K562 (cell line): ENCODE measurements around the gene FERMT3. TPM values are rescaled to one million over a fixed set of nuclear protein-coding genes. Genes with fewer than 3 reads are reported as not detected.

Experiments
- ARID1B ChIP-seq: fragments of 450-650 bp; IDR thresholded peaks from 2 replicates; pipeline ENCODE4 v1.6.1; 2016; ENCODE audit warnings: antibody characterized with exemption, mild to moderate bottlenecking, inconsistent platforms
- BRD4 ChIP-seq: fragments of 200-600 bp; sonication (generic); IDR thresholded peaks from 2 replicates; pipeline ENCODE4 v1.6.1; 2017; ENCODE audit warnings: inconsistent platforms
- GABPB1 ChIP-seq: sonication (generic); formaldehyde crosslinking; IDR thresholded peaks from 2 replicates; pipeline ENCODE4 v1.8.0; 2022; ENCODE audit warnings: mild to moderate bottlenecking, missing genetic modification reagents
- L3MBTL2 ChIP-seq: fragments of 450-650 bp; IDR thresholded peaks from 2 replicates; pipeline ENCODE4 v1.6.1; 2016; ENCODE audit warnings: mild to moderate bottlenecking, moderate library complexity
- NR2F6 ChIP-seq: fragments of 450-650 bp; formaldehyde crosslinking; IDR thresholded peaks from 2 replicates; pipeline ENCODE4 v1.4.0; 2020; ENCODE audit warnings: mild to moderate bottlenecking
- RAD21 ChIP-seq, 2 experiments: fragments of 250-450 bp in 1 of 2; fragments of 450-650 bp in 1 of 2; sonication (Bioruptor Pico) in 1 of 2; formaldehyde crosslinking in 1 of 2; IDR thresholded peaks in 1 of 2; conservative IDR thresholded peaks in 1 of 2; 2 replicates each; pipeline versions ENCODE4 v1.4.0 to v1.8.0; 2020 to 2022; ENCODE audit warnings: mild to moderate bottlenecking in 2 of 2, moderate library complexity in 1 of 2
- SIN3A ChIP-seq, 2 experiments: fragments of 150-350 bp in 1 of 2; IDR thresholded peaks; 2 replicates each; pipeline ENCODE4 v1.6.1; 2011 to 2016; ENCODE audit warnings: borderline replicate concordance in 2 of 2, low read depth in 2 of 2, low read length in 2 of 2, mild to moderate bottlenecking in 2 of 2, moderate library complexity in 2 of 2; ENCODE audit not compliant: control insufficient read depth in 1 of 2
- SMAD1 ChIP-seq: fragments of 150-350 bp; IDR thresholded peaks from 2 replicates; pipeline ENCODE4 v1.6.1; 2014; ENCODE audit warnings: low read length, low read depth; ENCODE audit not compliant: partially characterized antibody
- SPI1 ChIP-seq: IDR thresholded peaks from 2 replicates; pipeline ENCODE4 v1.6.1; 2011; ENCODE audit warnings: low read depth, low read length, control low read depth, borderline replicate concordance
- ZBTB40 ChIP-seq, 2 experiments: fragments of 450-650 bp in 1 of 2; sonication (generic) in 1 of 2; formaldehyde crosslinking in 1 of 2; IDR thresholded peaks; 2 replicates each; pipeline versions ENCODE4 v1.7.1 to v1.9.0; 2016 to 2022; ENCODE audit warnings: inconsistent platforms in 1 of 2, mild to moderate bottlenecking in 1 of 2, missing genetic modification reagents in 1 of 2
- ZNF561 ChIP-seq: fragments of 450-650 bp; formaldehyde crosslinking; conservative IDR thresholded peaks from 2 replicates; pipeline ENCODE4 v1.4.0; 2020; ENCODE audit warnings: mild to moderate bottlenecking, moderate library complexity
- ZNF57 ChIP-seq: fragments of 450-650 bp; formaldehyde crosslinking; IDR thresholded peaks from 2 replicates; pipeline ENCODE4 v1.4.0; 2020; ENCODE audit warnings: mild to moderate bottlenecking, moderate library complexity
- polyA plus RNA-seq, 8 experiments: library from polyadenylated mRNA; depleted of rRNA in 4 of 8; stranded (reverse) in 5 of 8; unstranded in 3 of 8; fragments of >200 nt; fragmentation: Nextera tagmentation in 2 of 8; fragmentation: Illumina TruSeq in 1 of 8; extraction: Ambion mirVana in 2 of 8; extraction: Trizol in 1 of 8; gene quantifications; 2 replicates each; pipeline versions ENCODE4 v1.2.1 to v1.2.3, GENCODE V29; 2011 to 2014; ENCODE audit warnings: inconsistent platforms in 1 of 8, missing spikeins in 1 of 8
- total RNA-seq, 7 experiments: library from RNA; depleted of rRNA in 6 of 7; stranded (reverse); fragments of >200 nt in 6 of 7; fragmentation: Illumina TruSeq in 2 of 7; extraction: Trizol in 2 of 7; gene quantifications; 2 replicates each; pipeline versions ENCODE4 v1.2.1 to v1.2.3, GENCODE V29; 2011 to 2021; ENCODE audit warnings: low replicate concordance in 1 of 7
- TF ChIP-seq, protein P1 (sequence below): sonication (generic); formaldehyde crosslinking; IDR thresholded peaks from 2 replicates; pipeline ENCODE4 v1.8.0; 2022; ENCODE audit warnings: missing genetic modification reagents, mild to moderate bottlenecking, moderate library complexity, borderline replicate concordance

FERMT3 gene
- total and polyA plus RNA-seq, 9 of the 15 experiments (the other 6 are each of a cell fraction or from before 2014, with no cell fraction given): 3.2 to 275 (median 79.7) TPM

DNA sequence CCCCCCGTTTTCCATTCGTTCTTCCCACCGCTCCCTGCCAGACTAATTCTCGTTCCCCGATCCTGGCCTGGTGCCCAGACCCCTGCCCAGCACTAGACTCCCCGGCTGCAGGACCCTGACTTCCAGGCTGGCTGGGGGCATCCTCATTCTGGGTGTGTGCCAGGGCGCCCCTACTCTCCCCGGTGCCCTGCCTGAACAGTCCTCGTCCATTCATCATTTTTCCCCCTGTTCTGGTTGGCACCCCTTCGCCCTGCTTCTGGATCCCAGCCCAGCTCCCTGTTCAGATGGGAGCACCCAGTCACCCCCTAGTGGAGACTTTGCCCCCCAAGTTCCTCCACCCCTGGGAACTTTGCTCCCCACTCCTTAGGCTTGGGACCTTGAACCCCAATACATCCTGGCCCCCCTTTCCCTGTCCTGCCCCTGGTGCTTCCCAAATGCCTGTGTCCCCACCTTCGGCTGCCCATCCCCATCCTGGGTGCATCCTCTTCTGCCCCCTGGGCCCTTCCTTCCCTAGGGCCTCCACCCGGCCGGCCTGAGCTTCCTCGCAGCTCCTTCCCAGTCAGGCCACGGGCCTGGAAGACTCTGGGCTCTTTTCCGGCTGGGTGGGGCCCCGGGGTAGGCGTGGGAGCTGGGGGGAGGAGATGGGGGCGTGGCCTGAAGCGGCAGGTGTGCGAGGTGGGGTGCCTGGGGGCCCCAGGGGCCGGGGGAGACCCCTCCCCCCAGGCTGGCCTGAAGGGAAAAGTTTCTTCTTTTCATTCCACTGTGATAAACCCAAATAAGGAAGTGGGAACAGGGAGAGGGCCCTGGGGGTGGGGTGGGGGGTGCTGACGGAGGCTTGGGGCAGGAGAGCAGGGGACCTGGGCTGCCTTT, 45.7 kb downstream of the FERMT3 start (continued):
- peak; percentile 56; the same call in 1 of the 2 replicates for TF ChIP-seq ZBTB40 (IDR thresholded peaks at IDR 0.05)
- no peak for TF ChIP-seq ZBTB40 (CRISPR knock-in tag; IDR thresholded peaks at IDR 0.05)
- 0 out of 2 replicates have a peak, but pooled peaks have one; percentile 2 for TF ChIP-seq NR2F6
- peak; percentile 71 for TF ChIP-seq SPI1
- TF ChIP-seq SMAD1: peak; percentile 22
- peak in 1 of 2 experiments; percentile 33; a peak in 2 of 4 replicates for TF ChIP-seq RAD21 (CRISPR knock-in tag; conservative IDR thresholded peaks at IDR 0.05 in 1 of 2, IDR thresholded peaks at IDR 0.05 in 1 of 2)
- TF ChIP-seq SIN3A (IDR thresholded peaks at IDR 0.05; ENCODE audit: borderline replicate concordance in 2 of 2, control insufficient read depth in 1 of 2, low read depth in 2 of 2, low read length in 2 of 2): 0 out of 4 replicates have a peak, but pooled peaks of 1 of the 2 experiments have one; percentile 49
- peak; percentile 47; the same call in 1 of the 2 replicates for TF ChIP-seq L3MBTL2
- TF ChIP-seq GABPB1 (CRISPR knock-in tag): no peak
- 0 out of 2 replicates have a peak, but pooled peaks have one; percentile 30 for TF ChIP-seq ARID1B
- no peak for TF ChIP-seq ZNF57
- TF ChIP-seq, protein P1, sequence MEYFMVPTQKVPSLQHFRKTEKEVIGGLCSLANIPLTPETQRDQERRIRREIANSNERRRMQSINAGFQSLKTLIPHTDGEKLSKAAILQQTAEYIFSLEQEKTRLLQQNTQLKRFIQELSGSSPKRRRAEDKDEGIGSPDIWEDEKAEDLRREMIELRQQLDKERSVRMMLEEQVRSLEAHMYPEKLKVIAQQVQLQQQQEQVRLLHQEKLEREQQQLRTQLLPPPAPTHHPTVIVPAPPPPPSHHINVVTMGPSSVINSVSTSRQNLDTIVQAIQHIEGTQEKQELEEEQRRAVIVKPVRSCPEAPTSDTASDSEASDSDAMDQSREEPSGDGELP (CRISPR knock-in tag): peak; percentile 41; the same call in 1 of the 2 replicates
- no peak for TF ChIP-seq ZNF561
- TF ChIP-seq BRD4: no peak
